ENCODE measurements around the gene TBC1D1.

The TBC1D1 gene

GRCh38 chr4:38128478-38129459 lies 237.9 kb downstream of the TBC1D1 start:
- no peak for DNase-seq (ENCODE audit: low read depth)
- TF ChIP-seq CTCF (IDR thresholded peaks at IDR 0.05; ENCODE audit: control insufficient read depth, extremely low read depth, insufficient read depth), result no peak
- H3K4me3 ChIP-seq (ENCODE audit: low read depth, low read length), result no peak overlapping the region

GRCh38 chr4:38129460-38130227 lies 238.8 kb downstream of the TBC1D1 start:
- no peak overlapping the region for H3K4me3 ChIP-seq (ENCODE audit: low read depth, low read length)
- TF ChIP-seq CTCF (IDR thresholded peaks at IDR 0.05; ENCODE audit: control insufficient read depth, extremely low read depth, insufficient read depth), result no peak
- DNase-seq (ENCODE audit: low read depth), result no peak

- no peak for TF ChIP-seq CTCF (IDR thresholded peaks at IDR 0.05; ENCODE audit: control insufficient read depth, extremely low read depth, insufficient read depth)
- no peak for DNase-seq (ENCODE audit: low read depth)
- no peak overlapping the region for H3K4me3 ChIP-seq (ENCODE audit: low read depth, low read length)
Measured at GRCh38 chr4:38130884-38131283, 240.0 kb downstream of the TBC1D1 start.

- no peak for TF ChIP-seq CTCF (IDR thresholded peaks at IDR 0.05; ENCODE audit: control insufficient read depth, extremely low read depth, insufficient read depth)
- DNase-seq (ENCODE audit: low read depth), result no peak
- no peak overlapping the region for H3K4me3 ChIP-seq (ENCODE audit: low read depth, low read length)
Measured at GRCh38 chr4:38131371-38132091, 240.6 kb downstream of the TBC1D1 start.

GRCh38 chr4:38132107-38132673 lies 241.3 kb downstream of the TBC1D1 start:
- DNase-seq (ENCODE audit: low read depth), result no peak
- no peak for TF ChIP-seq CTCF (IDR thresholded peaks at IDR 0.05; ENCODE audit: control insufficient read depth, extremely low read depth, insufficient read depth)
- no peak overlapping the region for H3K4me3 ChIP-seq (ENCODE audit: low read depth, low read length)
